GM21576 (cell line): ENCODE data around the gene MEP1A.
"Not testable (repeated sequence)": the region's sequence is repeated elsewhere in the genome, so short reads cannot be mapped to it uniquely, and the experiment has no call there.

ENCODE experiments used
- ATAC-seq: cut with Tn5 transposase; IDR thresholded peaks from one replicate; pipeline ENCODE4 v1.9.1; 2021; ENCODE audit warnings: mild to moderate bottlenecking, moderate library complexity; ENCODE audit not compliant: unreplicated experiment

The MEP1A gene

DNA sequence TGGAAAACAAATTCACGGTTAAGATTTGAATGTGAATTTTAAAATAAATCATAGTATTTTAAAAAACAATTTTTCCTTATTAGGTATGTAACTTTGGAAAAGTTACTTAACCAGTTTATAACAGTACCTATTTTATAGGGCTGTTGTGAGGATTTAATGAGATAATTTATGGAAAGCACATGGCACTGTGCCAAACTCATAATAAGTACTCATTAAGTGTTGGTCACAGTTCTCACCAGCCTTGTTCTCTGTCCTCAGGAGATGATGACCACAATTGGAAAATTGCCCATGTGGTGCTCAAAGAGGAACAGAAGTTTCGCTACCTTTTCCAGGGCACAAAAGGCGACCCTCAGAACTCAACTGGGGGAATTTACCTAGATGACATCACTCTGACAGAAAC, 39.6 kb downstream of the MEP1A start:
- no peak for ATAC-seq

DNA sequence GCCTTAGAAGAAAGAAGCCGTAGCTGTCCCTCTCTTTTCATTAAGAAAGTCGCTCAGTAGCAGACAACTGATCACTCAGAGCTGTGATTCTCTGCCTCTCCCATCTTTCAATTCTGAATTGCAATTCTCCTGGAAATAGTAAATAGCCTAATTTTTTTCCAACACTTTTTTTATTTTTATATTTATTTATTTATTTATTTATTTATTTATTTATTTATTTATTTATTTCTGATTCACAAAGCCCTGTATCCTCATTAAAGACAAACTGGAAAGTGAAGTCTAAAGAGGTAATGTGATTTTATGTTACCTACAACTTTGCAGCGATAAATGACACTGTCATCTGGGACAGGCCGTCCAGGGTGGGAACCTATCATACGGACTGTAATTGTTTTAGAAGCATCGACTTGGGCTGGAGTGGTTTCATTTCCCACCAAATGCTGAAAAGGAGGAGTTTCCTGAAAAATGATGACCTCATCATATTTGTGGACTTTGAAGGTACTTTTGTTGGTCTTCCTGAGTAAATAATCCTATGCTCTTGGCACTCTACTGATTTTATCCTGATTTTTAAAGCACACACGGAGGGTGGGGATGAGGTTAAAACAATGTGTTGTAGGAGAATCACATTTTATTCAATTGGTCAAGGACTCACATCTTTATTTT, 41.2 kb downstream of the MEP1A start:
- ATAC-seq = not testable (repeated sequence)

DNA sequence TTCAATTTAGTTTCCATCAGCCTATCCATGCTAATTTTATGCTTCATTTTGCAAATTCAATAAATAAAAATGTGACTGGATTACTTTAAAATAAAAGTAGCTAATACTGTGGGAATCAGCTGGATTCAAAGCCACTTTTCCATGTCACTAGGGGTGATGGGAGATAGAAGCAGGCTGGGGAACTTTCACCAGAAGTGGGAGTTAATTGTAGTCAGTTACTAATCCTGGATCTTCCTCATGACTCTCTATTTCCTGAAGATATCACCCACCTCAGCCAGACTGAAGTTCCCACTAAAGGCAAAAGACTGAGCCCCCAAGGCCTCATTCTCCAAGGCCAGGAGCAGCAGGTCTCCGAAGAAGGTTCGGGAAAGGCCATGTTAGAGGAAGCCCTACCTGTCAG, 41.8 kb downstream of the MEP1A start:
- not testable (repeated sequence) for ATAC-seq

DNA sequence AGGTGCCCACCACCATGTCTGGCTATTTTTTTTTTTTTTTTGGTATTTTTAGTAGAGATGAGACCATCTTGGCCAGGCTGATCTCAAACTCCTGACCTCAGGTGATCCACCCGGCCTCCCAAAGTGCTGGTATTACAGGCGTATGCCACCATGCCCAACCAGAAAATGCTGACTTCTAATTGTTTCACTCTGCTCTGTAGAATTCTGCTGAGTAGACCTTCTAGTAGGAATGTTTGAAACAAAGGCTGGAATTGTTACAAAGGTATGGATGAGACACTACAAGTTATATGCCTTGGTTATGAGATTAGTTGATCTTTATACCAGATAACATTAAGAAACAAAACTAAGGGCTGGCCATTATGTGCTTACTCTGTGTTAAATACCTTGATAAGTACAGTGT, 44.8 kb downstream of the MEP1A start:
- no peak for ATAC-seq

DNA sequence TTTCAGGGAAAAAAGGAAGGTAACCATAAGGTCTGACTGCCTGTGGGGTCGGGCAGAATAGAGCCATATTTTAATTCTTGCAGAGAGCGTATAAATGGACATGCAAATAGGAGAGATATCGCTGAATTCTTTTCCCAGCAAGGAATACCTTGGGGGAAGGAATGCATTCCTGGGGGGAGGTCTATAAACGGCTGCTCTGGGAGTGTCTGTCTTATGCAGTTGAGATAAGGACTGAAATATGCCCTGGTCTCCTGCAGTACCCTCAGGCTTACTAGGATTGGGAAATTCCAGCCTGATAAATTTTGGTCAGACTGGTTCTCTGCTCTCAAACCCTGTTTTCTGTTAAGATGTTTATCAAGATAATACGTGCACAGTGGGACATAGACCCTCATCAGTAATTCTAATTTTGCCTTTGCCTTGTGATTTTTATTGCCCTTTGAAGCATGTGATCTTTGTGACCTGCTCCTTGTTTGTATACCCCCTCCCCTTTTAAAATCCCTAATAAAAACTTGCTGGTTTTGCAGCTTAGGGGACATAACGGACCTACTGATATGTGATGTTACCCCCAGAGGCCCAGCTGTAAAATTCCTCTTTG, 49.2 kb downstream of the MEP1A start:
- ATAC-seq = not testable (repeated sequence)

DNA sequence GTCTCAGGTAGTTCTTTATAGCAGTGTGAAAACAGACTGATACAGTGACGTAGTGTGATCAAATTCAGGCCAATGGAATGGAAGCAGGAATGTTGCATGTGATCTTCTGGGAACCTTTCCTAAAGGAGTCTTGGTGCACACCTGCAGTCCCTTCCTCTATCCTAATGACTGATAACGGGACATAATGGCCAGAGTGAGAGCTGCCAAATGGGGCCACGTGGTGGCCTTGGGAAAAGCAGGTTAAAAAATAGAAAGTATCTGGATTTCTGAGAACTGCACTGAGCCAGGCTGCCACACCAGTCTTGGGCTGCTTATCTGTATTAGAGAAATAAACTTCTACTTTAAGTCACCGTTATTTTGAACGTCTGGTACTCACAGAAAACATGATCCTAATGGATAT, 51.9 kb downstream of the MEP1A start:
- no peak for ATAC-seq

DNA sequence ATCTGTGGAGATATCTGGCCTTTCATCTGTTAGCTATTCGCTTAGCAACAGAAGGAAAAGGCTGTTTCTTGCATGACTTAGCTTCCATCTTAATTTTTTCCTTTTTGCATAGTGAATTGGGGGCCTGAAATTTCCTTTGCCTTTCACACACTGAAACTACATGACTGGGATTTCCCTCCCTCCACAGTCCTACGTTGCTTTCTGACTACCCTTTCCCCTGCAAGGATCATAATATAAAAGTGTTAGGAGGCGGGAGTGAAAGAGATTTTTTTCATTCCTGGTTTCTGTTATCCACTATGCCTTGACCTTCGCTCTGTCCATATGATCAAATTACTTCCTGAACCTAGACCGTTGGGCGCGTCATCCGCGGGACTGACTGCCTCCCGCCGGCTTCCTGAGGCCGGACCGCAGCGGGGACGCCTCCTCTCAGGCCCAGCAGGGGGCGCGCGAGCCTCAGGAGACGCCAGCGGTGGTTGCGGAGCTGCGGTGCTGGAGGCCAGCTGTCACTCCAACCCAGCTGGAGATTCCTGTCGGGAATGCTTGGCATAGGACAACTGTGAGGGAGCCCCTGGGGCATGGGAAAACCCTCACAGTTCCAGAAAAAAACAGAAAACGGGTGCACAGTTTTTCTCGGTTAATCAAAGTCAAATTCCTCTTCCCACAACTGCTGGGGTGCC, 55.6 kb downstream of the MEP1A start:
- peak; percentile 83 for ATAC-seq

DNA sequence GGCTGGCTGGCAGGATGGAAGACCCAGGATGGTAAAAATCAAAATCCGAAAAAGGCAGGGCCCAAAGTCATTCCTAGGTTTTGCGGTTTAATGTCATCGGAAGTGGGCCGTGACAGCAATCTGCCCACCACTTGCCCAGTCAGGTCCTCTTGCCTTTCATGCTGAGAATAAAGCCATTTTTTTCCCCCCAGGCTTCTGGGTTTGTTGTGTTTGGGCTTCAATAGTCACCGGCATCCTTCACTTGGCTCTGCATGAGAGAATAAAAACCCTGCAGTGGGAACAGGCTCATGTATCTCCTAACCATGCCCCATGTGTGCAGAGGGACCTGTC, 56.1 kb downstream of the MEP1A start:
- ATAC-seq = no peak

DNA sequence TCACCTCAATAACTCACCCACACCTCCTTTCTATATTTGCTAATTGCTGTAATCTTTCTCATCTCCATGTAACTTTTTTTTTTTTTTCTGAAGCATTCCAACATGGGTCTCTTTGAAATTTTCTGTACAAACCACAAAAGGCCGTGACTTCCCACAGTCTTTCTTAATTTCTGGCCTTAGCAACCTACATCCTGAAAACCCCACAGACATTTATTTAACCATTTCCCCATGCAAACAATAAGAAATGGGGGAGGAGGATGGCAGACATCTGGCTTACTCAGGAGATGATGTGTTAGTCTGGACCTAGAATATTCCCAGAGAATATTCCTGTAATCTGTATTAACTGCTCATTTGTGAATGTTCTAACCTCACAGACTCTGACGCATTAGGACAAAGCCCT, 57.6 kb downstream of the MEP1A start:
- no peak for ATAC-seq

DNA sequence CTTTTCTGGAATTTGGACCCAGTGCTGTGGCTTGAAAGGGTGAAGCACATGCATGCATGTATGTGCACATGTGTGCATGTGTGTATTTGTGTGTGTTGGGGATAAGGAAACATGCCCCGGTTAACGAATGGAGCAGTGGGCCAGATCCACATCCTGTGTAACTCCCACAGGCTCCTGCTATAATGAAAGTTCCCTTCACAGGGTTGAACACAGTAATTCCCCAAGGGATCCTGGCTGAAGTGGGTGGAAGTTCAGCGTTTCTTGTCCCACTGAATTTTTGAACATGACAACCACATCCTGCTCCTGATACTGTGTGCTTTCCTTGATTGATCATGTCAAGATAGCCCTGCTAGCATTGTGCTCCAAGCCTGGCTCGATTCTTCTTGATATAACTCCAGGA, 58.4 kb downstream of the MEP1A start:
- ATAC-seq = not testable (repeated sequence)

DNA sequence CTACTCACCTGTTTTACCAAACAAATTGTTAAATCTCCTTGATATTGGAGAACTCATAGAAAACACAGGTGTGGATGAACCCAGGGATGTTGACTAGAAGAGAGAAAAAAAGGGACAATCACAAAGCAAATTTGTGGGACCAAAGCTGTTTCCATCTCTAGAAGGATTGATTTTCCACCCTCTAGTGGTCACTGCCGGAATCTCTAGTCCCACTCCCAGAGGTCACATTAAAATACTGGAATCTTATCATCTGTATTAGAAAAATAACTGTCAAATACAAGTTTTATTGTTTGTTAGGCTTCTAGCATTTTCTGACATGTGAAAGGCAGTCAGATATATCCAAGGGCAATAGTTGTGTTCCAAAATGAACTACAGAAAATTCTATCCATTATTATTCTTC, 62.8 kb downstream of the MEP1A start:
- not testable (repeated sequence) for ATAC-seq

DNA sequence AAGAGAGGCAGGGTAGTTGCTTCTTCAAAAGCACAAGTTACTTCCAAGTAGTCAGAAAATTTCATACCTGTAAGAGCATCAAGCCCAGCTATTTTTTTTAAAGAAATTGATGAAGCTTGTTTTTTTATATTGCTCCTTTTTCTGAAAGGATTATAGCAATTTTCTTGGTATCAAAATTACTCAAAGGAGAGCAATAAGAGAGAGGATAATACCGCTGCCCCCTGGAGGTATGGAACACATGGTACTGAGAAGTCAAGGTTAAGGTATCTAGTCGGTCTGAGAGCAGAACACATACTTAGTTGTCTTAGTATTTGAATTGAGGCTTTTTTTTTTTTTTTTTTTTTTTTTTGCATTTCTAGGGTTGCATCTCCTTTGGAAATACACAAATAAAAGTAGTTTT, 69.2 kb downstream of the MEP1A start:
- no peak for ATAC-seq

DNA sequence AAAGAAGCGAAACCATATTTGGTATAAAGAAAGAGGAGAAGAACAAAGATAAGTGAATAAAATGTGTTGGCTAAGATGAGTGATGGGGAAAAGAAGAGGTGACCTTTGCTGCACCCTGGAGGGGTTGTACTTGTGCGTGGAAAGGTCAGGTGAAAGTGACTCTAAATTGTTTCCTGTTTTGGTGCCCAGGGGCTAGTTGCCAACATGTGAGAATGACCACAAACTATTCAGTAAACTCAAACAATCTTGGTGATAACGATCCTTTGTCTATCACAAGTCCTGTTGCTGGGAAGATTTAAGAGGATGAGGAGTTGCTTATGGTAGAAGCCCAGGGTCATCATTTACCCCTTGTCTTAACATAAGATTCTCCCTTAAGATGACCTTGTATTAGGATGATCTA, 70.6 kb downstream of the MEP1A start:
- no peak for ATAC-seq

DNA sequence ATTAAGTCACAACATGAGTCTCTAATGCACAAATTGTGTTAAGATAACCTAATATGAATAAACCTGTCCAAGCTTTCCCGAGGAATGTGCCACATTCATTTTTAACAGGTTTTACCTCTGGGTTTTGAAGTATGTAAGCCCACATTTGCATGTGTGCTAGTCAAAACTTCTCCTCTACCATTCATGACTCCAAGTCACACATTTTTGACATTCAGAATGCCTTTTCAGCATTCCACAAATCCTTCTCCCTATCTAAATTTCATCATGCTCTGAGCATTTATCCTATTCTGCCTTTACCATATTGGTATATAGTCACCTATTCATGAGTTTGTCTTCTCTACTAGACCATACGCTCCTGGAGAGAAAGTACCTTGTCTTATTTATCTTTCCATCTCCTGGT, 72.0 kb downstream of the MEP1A start:
- ATAC-seq = no peak

DNA sequence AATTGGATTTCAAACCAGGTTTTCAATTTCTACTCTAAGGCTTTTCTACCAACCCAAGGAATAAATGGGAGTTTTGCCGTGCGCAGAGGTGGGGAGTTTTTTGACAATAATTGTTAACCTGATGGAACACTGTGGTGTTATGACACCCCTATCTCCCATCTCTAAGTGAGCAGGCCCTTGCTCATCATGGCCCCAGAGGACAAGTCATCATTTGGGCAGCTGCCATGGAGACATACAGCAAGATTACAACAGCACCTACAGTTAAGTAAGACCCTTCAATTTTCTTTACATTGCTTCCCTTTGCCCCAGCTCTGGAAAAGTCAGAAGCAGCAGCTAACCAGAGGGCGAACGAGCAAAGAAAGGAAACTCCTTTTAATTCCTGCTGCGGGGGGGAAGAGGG, 74.2 kb downstream of the MEP1A start:
- no peak for ATAC-seq

DNA sequence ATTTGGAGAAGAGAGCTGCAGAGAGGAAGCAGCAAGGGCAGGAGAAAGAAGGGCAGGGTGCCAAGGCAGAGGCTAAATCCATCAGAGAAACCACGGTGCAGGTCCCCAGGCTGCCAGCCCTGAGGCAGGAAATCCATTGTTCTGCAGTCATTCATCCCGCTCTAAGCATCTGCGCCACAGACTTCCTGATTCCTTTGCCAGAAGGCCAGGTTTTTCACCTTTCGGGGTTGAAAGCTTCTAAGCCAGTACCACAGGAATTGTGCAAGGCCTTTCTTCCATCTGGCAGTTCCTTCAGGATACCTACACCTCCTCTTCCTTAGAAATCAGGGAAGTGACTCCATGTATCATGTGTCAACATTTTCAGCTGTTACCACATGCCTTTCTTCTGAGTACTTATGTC, 82.9 kb downstream of the MEP1A start:
- no peak for ATAC-seq

DNA sequence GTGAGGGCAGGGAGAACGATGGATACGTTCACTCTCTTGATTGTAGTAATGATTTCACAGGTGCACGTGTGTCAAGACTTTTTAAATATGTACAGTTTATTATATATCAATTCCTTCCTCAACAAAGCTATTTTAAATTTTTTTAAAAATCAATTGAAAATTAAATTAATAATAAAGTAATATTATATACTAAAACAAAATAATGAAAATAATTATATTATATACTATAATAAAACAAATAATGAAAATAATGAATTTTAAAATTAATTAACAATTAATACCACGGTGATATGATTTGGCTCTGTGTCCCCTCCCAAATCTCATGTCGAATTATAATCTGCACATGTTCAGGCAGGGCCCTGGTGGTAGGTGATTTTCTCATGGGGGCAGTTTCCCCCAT, 85.8 kb downstream of the MEP1A start:
- no peak for ATAC-seq

DNA sequence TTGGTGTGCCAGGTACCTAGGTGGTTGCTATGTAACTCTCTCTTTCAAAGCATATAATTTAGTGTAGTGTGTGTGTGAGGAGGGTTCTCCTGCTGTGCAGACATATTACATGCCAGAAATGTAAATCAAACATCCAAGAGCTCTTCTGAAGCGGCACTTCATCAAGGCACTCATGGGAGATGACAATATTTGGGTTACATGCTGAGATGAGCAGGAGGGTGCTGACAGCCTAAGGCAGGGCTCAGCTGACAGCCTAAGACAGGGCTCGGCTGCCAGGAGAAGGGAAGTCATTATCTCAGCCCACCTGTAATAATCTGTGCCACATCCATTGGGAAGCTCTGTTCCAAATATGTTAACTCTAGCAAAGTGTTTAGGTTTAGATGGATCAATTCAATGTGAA, 89.5 kb downstream of the MEP1A start:
- no peak for ATAC-seq

DNA sequence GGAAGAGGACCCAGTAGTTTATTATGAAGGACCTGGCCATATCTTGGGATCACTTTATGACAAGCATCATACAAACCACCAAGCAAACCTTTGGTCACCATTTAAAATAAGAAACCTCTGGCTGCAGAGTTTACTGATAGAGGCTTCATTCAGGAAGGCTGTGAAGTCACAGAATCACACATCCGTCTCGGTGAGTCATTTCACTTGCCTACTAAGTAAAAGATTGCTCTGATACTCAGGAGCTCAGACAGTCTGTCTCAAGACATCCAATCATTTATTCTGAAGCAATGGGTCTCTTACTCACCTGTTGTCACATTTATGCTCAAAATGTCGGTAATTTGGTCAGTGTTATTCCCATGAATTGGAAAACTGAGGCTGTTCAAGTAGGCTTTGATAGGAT, 94.8 kb downstream of the MEP1A start:
- ATAC-seq = no peak

DNA sequence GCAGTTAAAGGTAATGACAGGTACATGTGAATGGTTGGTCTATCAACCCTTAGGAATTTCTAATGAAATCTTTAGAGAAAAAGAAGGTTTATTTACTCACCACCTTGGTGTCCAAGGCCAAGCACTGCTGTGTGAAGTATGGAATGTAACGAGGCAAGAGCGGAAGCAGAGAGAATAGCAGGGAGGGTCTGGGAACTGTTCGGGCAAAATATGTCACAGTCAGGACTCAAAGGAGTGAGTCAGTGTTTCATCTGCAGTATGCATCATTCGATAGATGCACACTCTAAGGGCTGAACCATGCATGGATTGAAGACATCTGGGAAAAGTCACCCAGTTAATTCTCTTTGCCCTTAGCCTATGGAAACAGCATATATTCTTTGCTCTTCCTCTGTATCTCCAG, 95.4 kb downstream of the MEP1A start:
- no peak for ATAC-seq
